Neuronal stem cell (in vitro differentiated cells): Measurements from ENCODE around the gene PRKACA.
A peak's percentile ranks its signal among the peaks of the same experiment; 100 is the strongest.

Source experiments
- DNase-seq: peaks from one replicate; pipeline ENCODE4 v3.0.0-alpha.2; 2013; ENCODE audit warnings: low spot score
- H2AFZ ChIP-seq: one replicate; pipeline ENCODE4 v1.6.1; 2013; ENCODE audit warnings: mild to moderate bottlenecking, low read length, inconsistent platforms
- H2AK5ac ChIP-seq: 2 replicates; pipeline ENCODE4 v1.6.1; 2013; ENCODE audit warnings: low read depth, mild to moderate bottlenecking, inconsistent platforms, low read length, moderate library complexity, mixed read lengths
- H2BK120ac ChIP-seq: 2 replicates; pipeline ENCODE4 v1.6.1; 2013; ENCODE audit warnings: low read depth, mild to moderate bottlenecking, inconsistent platforms, low read length, moderate library complexity, mixed read lengths
- H2BK12ac ChIP-seq: one replicate; pipeline ENCODE4 v1.6.1; 2013; ENCODE audit warnings: low read length, inconsistent platforms
- H2BK15ac ChIP-seq: 2 replicates; pipeline ENCODE4 v1.6.1; 2013; ENCODE audit warnings: mild to moderate bottlenecking, low read length, inconsistent platforms, mixed read lengths
- H2BK5ac ChIP-seq: one replicate; pipeline ENCODE4 v1.6.1; 2013; ENCODE audit warnings: inconsistent platforms, mild to moderate bottlenecking, low read length, moderate library complexity
- H3K14ac ChIP-seq: one replicate; pipeline ENCODE4 v1.6.1; 2013; ENCODE audit warnings: low read length, inconsistent platforms
- H3K18ac ChIP-seq: 2 replicates; pipeline ENCODE4 v1.6.1; 2013; ENCODE audit warnings: low read length, inconsistent platforms
- H3K23ac ChIP-seq: 2 replicates; pipeline ENCODE4 v1.6.1; 2013; ENCODE audit warnings: low read depth, mild to moderate bottlenecking, mixed read lengths, low read length, inconsistent platforms; ENCODE audit not compliant: poor library complexity
- H3K27ac ChIP-seq: replicated peaks from 3 replicates; pipeline ENCODE4 v1.5.1; 2013; ENCODE audit warnings: low read length, inconsistent platforms
- H3K27me3 ChIP-seq, 3 experiments: 2 replicates each; pipeline ENCODE4 v1.6.1; 2013; ENCODE audit warnings: low read length in 3 of 3, mild to moderate bottlenecking in 2 of 3, inconsistent platforms in 1 of 3, low read depth in 1 of 3, mixed read lengths in 1 of 3, moderate library complexity in 1 of 3; ENCODE audit not compliant: control insufficient read depth in 3 of 3, insufficient read depth in 3 of 3
- H3K36me3 ChIP-seq, 2 donors: replicated peaks in 1 of 2; 2 replicates each; pipeline ENCODE4 v1.6.1; 2013; ENCODE audit warnings: low read length in 2 of 2; ENCODE audit not compliant: control insufficient read depth in 2 of 2, insufficient read depth in 2 of 2
- H3K4ac ChIP-seq: 2 replicates; pipeline ENCODE4 v1.6.1; 2013; ENCODE audit warnings: inconsistent platforms, mild to moderate bottlenecking, low read length, moderate library complexity
- H3K4me1 ChIP-seq, 2 donors: 1 replicate in 1 of 2; 2 replicates in 1 of 2; pipeline ENCODE4 v1.6.1; 2013; ENCODE audit warnings: low read length in 2 of 2, low read depth in 1 of 2; ENCODE audit not compliant: control insufficient read depth in 2 of 2, insufficient read depth in 1 of 2
- H3K4me2 ChIP-seq: one replicate; pipeline ENCODE4 v1.6.1; 2013; ENCODE audit warnings: mild to moderate bottlenecking, low read length, inconsistent platforms; ENCODE audit not compliant: insufficient read depth, poor library complexity, severe bottlenecking
- H3K4me3 ChIP-seq, 2 donors: 2 replicates each; pipeline ENCODE4 v1.5.1; 2013; ENCODE audit warnings: low read length in 2 of 2, mild to moderate bottlenecking in 2 of 2, inconsistent platforms in 1 of 2, moderate library complexity in 1 of 2
- H3K79me1 ChIP-seq: one replicate; pipeline ENCODE4 v1.6.1; 2013; ENCODE audit warnings: low read depth, mild to moderate bottlenecking, inconsistent platforms, low read length, moderate library complexity
- H3K9ac ChIP-seq: one replicate; pipeline ENCODE4 v1.6.1; 2013; ENCODE audit warnings: mild to moderate bottlenecking, low read depth, low read length, inconsistent platforms; ENCODE audit not compliant: poor library complexity
- H3K9me3 ChIP-seq, 2 donors: replicated peaks in 1 of 2; 2 replicates each; pipeline versions ENCODE3 to v1.6.1; 2013; ENCODE audit warnings: low read length in 2 of 2, mild to moderate bottlenecking in 2 of 2, inconsistent platforms in 1 of 2, low read depth in 1 of 2, mixed read lengths in 1 of 2, moderate library complexity in 1 of 2; ENCODE audit not compliant: control insufficient read depth in 2 of 2, insufficient read depth in 1 of 2
- H4K8ac ChIP-seq: one replicate; pipeline ENCODE4 v1.6.1; 2013; ENCODE audit warnings: low read depth, mild to moderate bottlenecking, inconsistent platforms, low read length, moderate library complexity
- H4K91ac ChIP-seq: one replicate; pipeline ENCODE4 v1.6.1; 2013; ENCODE audit warnings: low read length, low read depth, mild to moderate bottlenecking, inconsistent platforms; ENCODE audit not compliant: poor library complexity
- WGBS, 2 donors: extraction: QIAGEN DNeasy Blood & Tissue Kit; methylation state at CpG; one replicate each; pipeline ENCODE4 v1.1.7; 2013; ENCODE audit warnings: missing lambda C conversion rate in 2 of 2, mixed read lengths in 1 of 2; ENCODE audit not compliant: insufficient read length in 2 of 2, insufficient replicate concordance in 1 of 2; ENCODE audit errors: extremely low coverage in 2 of 2; 5-methylcytosine and 5-hydroxymethylcytosine counted together

PRKACA gene

DNA sequence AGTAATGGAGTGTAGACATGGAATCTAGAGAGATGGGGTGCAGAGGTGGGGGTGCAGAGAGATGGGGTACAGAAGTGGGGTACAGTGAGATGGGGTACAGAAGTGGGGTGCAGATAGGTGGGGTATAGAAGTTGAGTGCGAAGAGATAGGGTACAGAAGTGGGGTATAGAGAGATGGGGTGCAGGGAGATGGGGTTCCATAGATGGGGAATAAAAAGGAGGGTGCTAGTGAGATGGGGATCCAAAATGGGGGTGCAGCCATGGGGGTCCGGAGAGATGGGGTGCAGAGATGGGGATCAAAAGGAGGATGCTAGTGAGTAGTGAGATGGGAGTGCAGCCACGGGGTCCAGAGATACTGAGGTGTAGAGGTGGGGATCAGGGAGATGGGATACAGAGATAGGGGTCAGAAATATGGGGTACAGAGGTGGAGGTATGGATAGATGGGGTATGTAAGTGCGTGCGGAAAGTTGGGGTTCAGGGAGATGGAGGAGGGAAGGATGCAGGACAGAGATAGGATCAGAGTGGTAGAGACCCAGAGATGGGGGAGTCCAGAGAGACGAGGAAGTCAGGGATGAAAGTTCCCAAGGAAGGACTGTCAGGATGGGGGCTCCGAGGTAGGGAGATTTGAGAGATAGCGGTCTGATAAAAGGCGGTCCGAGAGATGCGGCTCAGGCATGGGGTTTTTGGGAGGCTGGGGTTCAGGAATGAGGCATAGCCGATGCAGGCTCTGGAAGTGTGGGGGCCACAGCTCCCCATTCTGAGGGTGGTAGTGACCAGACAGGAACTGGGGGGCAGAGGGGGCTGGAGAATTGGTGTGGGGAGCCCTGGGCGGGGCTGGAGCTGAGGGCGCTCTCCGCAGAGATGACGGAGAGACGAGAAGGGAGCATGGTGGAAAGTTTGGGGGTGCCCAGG, 59.1 kb downstream of the PRKACA start:
- no peaks in the 10 kb centered on the region for H3K36me3 ChIP-seq
- peak overlapping the region; percentile 54 for H3K18ac ChIP-seq
- H3K4me3 ChIP-seq, result peak overlapping the region; percentile 40 to 77
- H2AK5ac ChIP-seq, result peak overlapping the region; percentile 85
- peaks cover 3 to 4% of the 10 kb centered on the region in 2 donors for H3K4me1 ChIP-seq
- H3K4me2 ChIP-seq, result peak overlapping the region; percentile 65
- H3K27me3 ChIP-seq, result peaks cover 0 to 28% (median 14%) of the 10 kb centered on the region in 3 experiments
- no peak overlapping the region for H2BK120ac ChIP-seq
- peak overlapping the region; percentile 0 for H3K23ac ChIP-seq
- no peak overlapping the region for H4K8ac ChIP-seq
- no peak for DNase-seq
- peak overlapping the region; percentile 77 for H2AFZ ChIP-seq
- H2BK12ac ChIP-seq, result no peak overlapping the region
- no peak overlapping the region for H4K91ac ChIP-seq
- no peaks in the 10 kb centered on the region for H3K9me3 ChIP-seq
- no peak overlapping the region for H3K27ac ChIP-seq
- H3K14ac ChIP-seq, result no peak overlapping the region
- no peaks in the 10 kb centered on the region for H3K79me1 ChIP-seq
- no peak overlapping the region for H2BK15ac ChIP-seq
- H2BK5ac ChIP-seq, result no peak overlapping the region
- 100% methylated on average over 1 to 3 of the region's 17 CpGs for whole genome bisulfite sequencing, 2 donors
- H3K4ac ChIP-seq, result no peak overlapping the region
- H3K9ac ChIP-seq, result no peak overlapping the region

DNA sequence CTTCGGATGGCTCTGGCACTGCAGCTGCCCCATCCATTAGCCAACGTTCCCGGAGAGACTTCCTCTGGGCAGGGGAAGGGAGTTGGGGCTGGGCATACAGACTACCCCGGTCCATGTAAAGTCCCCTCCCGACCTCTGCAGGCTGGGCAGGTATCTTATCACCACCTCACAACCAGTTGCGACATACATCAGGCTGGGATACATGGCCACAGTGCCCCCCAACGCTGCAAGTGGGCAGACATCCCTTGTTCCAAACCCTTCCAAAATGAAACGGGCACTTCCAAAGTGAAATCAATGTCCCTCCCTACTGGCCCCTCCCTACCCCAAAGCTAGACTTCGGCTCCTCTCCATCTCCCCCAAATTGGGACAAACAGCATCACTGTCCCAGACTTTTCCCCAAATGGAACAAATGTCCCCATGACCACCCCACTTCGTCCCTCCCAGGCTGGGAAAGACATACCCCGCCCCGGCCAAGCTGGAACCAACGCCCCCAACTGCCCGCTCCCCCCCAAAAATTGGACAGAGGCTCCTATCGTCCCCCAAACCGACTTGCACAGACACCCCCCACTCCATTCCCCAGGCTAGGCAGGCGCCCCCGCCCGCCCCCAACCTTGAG, 60.7 kb downstream of the PRKACA start:
- no CpG with 5 or more reads among the region's 19 CpGs for WGBS, 2 donors
- no peak overlapping the region for H4K91ac ChIP-seq
- no peak overlapping the region for H3K4ac ChIP-seq
- peaks cover 3 to 4% of the 10 kb centered on the region in 2 donors for H3K4me1 ChIP-seq
- no peak overlapping the region for H2BK5ac ChIP-seq
- no peak overlapping the region for H3K27ac ChIP-seq
- no peak overlapping the region for H2BK12ac ChIP-seq
- H3K4me2 ChIP-seq, result peak overlapping the region; percentile 67
- peak overlapping the region; percentile 89 for H2AFZ ChIP-seq
- DNase-seq, result no peak
- H2BK15ac ChIP-seq, result no peak overlapping the region
- peaks cover 2 to 3% of the 10 kb centered on the region in 2 donors for H3K36me3 ChIP-seq
- H3K23ac ChIP-seq, result peak overlapping the region; percentile 8
- H3K9ac ChIP-seq, result peak overlapping the region; percentile 15
- H4K8ac ChIP-seq, result no peak overlapping the region
- peak overlapping the region; percentile 41 for H2AK5ac ChIP-seq
- no peak overlapping the region for H2BK120ac ChIP-seq
- peak overlapping the region; percentile 96 for H3K18ac ChIP-seq
- peaks cover 0 to 28% (median 14%) of the 10 kb centered on the region in 3 experiments for H3K27me3 ChIP-seq
- peak overlapping the region; percentile 39 to 84 for H3K4me3 ChIP-seq
- H3K9me3 ChIP-seq, result peaks cover 0 to 3% of the 10 kb centered on the region in 2 donors
- H3K14ac ChIP-seq, result no peak overlapping the region
- no peaks in the 10 kb centered on the region for H3K79me1 ChIP-seq

DNA sequence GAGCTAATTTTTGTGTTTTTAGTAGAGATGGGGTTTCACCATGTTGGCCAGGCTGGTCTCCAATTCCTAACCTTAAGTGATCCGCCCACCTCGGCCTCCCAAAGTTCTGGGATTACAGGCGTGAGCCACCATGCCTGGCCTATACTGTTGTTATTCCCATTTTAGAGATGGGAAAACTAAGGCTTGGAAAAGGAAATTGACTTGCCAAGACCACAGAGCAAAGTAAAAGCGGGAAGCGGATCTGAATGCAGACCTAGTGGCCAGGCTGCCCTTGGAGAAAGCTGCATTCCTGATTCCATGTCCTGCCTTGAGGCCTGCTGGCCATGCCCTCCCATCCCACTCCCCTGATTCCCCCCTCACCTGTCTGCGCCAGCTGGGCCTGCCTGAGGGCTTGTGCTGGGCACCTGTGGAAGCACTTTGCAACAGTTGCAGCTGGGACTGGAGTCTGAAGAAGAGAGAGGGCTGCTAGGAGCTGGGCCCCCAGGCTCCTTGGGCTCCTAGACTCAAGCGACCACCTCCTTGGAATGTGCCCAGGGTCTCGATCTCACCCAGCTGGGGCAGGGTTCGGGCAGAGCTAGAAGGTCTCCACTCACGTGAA, 61.4 kb downstream of the PRKACA start:
- no peak overlapping the region for H3K4ac ChIP-seq
- H3K9ac ChIP-seq, result no peak overlapping the region
- H3K14ac ChIP-seq, result no peak overlapping the region
- H3K36me3 ChIP-seq, result peaks cover 2 to 3% of the 10 kb centered on the region in 2 donors
- no peak overlapping the region for H2BK120ac ChIP-seq
- H3K4me2 ChIP-seq, result no peak overlapping the region
- peak overlapping the region; percentile 41 for H2AK5ac ChIP-seq
- H3K27ac ChIP-seq, result no peak overlapping the region
- peaks cover 0 to 28% (median 14%) of the 10 kb centered on the region in 3 experiments for H3K27me3 ChIP-seq
- H3K79me1 ChIP-seq, result no peaks in the 10 kb centered on the region
- H2AFZ ChIP-seq, result no peak overlapping the region
- no CpG with 5 or more reads among the region's 10 CpGs for WGBS, 2 donors
- no peak overlapping the region for H2BK5ac ChIP-seq
- H3K9me3 ChIP-seq, result peaks cover 0 to 3% of the 10 kb centered on the region in 2 donors
- no peak overlapping the region for H3K18ac ChIP-seq
- peaks cover 3 to 4% of the 10 kb centered on the region in 2 donors for H3K4me1 ChIP-seq
- no peak overlapping the region for H3K23ac ChIP-seq
- no peak overlapping the region for H2BK12ac ChIP-seq
- no peak overlapping the region for H4K91ac ChIP-seq
- H2BK15ac ChIP-seq, result peak overlapping the region; percentile 46
- no peak for DNase-seq
- H3K4me3 ChIP-seq, result no peak overlapping the region
- no peak overlapping the region for H4K8ac ChIP-seq
